ENCODE data around the gene SLC19A1. TPM values are rescaled to one million over a fixed set of nuclear protein-coding genes. Genes with fewer than 3 reads are reported as not detected.
A peak's percentile ranks its signal among the peaks of the same experiment; 100 is the strongest.

SLC19A1 gene
- 10 to 100 TPM; 30.0 to 31.2 TPM for total RNA-seq

DNA sequence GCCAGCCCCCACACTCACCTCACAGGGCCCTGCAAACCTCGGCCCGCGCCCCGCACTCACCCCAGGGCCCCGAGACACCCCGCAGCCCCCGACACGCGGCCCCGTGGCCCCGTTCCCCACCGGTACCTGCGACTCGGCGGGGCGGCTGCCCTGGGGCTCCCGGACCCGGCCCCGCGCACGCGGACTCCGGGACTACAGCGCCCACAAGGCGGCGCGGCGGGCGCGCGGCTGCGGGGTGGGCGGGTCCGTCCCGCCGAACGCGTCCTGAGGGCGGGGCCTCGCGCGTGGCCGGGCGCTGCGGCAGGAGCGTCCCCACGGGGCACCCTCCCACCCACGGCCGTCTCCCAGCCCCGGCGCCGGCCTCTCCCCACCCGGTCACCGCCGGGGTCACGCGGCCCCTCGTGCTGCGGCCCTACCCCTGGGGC, at the start of gene SLC19A1:
TSS of gene SLC19A1 (minus strand) at position 199 of the 425 bp plus-strand sequence. CDS start 4,481 bp downstream, outside the sequence.
- peak within 1 kb of the TSS; percentile 65 for H3K27ac Mint-ChIP-seq
- peak; percentile 80 for DNase-seq
- H3K27me3 Mint-ChIP-seq, result no peaks in the 10 kb centered on the region
- peaks cover 20% of the 10 kb centered on the region for H3K4me1 Mint-ChIP-seq
- CTCF ChIA-PET, result no interaction called here
- peak within 1 kb of the TSS; percentile 65 for H3K4me3 Mint-ChIP-seq
- H3K36me3 Mint-ChIP-seq (ENCODE audit: low read depth), result no peaks in the 10 kb centered on the region
- H3K9me3 Mint-ChIP-seq, result no peaks in the 10 kb centered on the region
- POLR2A ChIA-PET, result no interaction called here

GRCh38 chr21:45591619-45592207, 49.5 kb upstream of the SLC19A1 start:
- DNase-seq, result no peak
- POLR2A ChIA-PET, result interaction anchor here (0.7 to 2.0 kb wide), 5 partner anchors 35 to 113 kb away, joined by 3 to 17 read pairs (median 5); no protein-coding TSS in a partner anchor
- H3K4me1 Mint-ChIP-seq, result peaks cover 17% of the 10 kb centered on the region
- H3K9me3 Mint-ChIP-seq, result peaks cover 18% of the 10 kb centered on the region
- peaks cover 21% of the 10 kb centered on the region for H3K36me3 Mint-ChIP-seq (ENCODE audit: low read depth)
- peaks cover 22% of the 10 kb centered on the region for H3K27me3 Mint-ChIP-seq
- no peak overlapping the region for H3K4me3 Mint-ChIP-seq
- no peak overlapping the region for H3K27ac Mint-ChIP-seq
- CTCF ChIA-PET, result interaction anchor here (0.7 to 1.6 kb wide), 7 partner anchors 35 to 551 kb away, joined by 3 to 10 read pairs (median 5); no protein-coding TSS in a partner anchor

- Mint-ChIP-seq H3K36me3 (ENCODE audit: low read depth) (peaks cover 29% of the 10 kb centered on the region), H3K4me3 (no peak overlapping the region), H3K27ac (no peak overlapping the region), H3K27me3 (peaks cover 26% of the 10 kb centered on the region), H3K9me3 (peaks cover 25% of the 10 kb centered on the region), H3K4me1 (peaks cover 19% of the 10 kb centered on the region)
- peak; percentile 61 for DNase-seq
- ChIA-PET CTCF (no interaction called here), POLR2A (no interaction called here)
These were observed 48.7 kb upstream of the SLC19A1 start for GRCh38 chr21:45590726-45591618.

DNA sequence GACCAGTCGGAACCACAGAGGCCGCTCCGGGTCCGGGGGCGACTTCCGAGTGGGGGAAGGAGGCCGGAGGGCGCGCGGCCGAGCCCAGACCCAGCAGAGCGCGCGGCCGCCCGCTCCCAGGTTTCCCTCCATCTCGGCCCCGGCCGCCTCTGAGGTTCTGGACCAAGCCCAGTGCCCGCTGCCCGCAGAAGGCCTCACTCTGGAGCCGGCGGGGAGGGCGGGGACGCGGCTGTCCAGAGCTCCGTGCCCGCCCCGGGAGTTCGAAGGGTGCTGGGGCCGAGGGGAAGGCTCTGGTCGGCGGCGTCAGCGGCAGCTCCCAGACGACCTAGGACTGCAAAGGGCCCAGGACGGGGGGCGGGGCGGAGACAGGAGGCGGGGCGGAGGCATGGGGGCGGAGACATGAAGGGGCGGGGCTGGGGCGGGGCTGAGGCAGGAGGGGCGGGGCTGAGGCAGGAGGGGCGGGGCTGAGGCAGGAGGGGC, 48.0 kb upstream of the SLC19A1 start:
- ChIA-PET CTCF (no interaction called here), POLR2A (interaction anchor here (0.7 kb wide), 2 partner anchors 14 to 212 kb away, joined by 3 read pairs; no protein-coding TSS in a partner anchor)
- DNase-seq, result peak; percentile 80
- peak overlapping the region; percentile 60 for H3K4me3 Mint-ChIP-seq
- H3K27me3 Mint-ChIP-seq, result peaks cover 26% of the 10 kb centered on the region
- peaks cover 29% of the 10 kb centered on the region for H3K9me3 Mint-ChIP-seq
- peaks cover 20% of the 10 kb centered on the region for H3K4me1 Mint-ChIP-seq
- no peak overlapping the region for H3K27ac Mint-ChIP-seq
- peaks cover 35% of the 10 kb centered on the region for H3K36me3 Mint-ChIP-seq (ENCODE audit: low read depth)

- peaks cover 18% of the 10 kb centered on the region for H3K4me1 Mint-ChIP-seq
- no peak for DNase-seq
- CTCF ChIA-PET, result no interaction called here
- POLR2A ChIA-PET, result interaction anchor here (0.7 kb wide), 2 partner anchors 13 to 212 kb away, joined by 3 read pairs; no protein-coding TSS in a partner anchor
- peaks cover 35% of the 10 kb centered on the region for H3K36me3 Mint-ChIP-seq (ENCODE audit: low read depth)
- no peak overlapping the region for H3K27ac Mint-ChIP-seq
- peaks cover 29% of the 10 kb centered on the region for H3K9me3 Mint-ChIP-seq
- no peak overlapping the region for H3K4me3 Mint-ChIP-seq
- H3K27me3 Mint-ChIP-seq, result peaks cover 26% of the 10 kb centered on the region
These were observed 47.5 kb upstream of the SLC19A1 start for GRCh38 chr21:45589686-45590245.

GRCh38 chr21:45588871-45589491, 46.7 kb upstream of the SLC19A1 start:
- Mint-ChIP-seq H3K4me3 (no peak overlapping the region), H3K9me3 (peaks cover 35% of the 10 kb centered on the region)
- CTCF ChIA-PET, result no interaction called here

GRCh38 chr21:45588086-45588825, 46.0 kb upstream of the SLC19A1 start:
- no peak for DNase-seq
- Mint-ChIP-seq H3K4me3 (no peak overlapping the region), H3K36me3 (ENCODE audit: low read depth) (peaks cover 39% of the 10 kb centered on the region), H3K27me3 (peaks cover 31% of the 10 kb centered on the region), H3K4me1 (peaks cover 18% of the 10 kb centered on the region), H3K9me3 (peaks cover 35% of the 10 kb centered on the region), H3K27ac (no peak overlapping the region)
- ChIA-PET CTCF (no interaction called here), POLR2A (no interaction called here)

More at GRCh38 chr21:45588871-45589491, 46.7 kb upstream of the SLC19A1 start:
- Mint-ChIP-seq H3K27me3 (peaks cover 28% of the 10 kb centered on the region), H3K4me1 (peaks cover 18% of the 10 kb centered on the region), H3K27ac (no peak overlapping the region), H3K36me3 (ENCODE audit: low read depth) (peaks cover 40% of the 10 kb centered on the region)
- no peak for DNase-seq
- POLR2A ChIA-PET, result no interaction called here

DNA sequence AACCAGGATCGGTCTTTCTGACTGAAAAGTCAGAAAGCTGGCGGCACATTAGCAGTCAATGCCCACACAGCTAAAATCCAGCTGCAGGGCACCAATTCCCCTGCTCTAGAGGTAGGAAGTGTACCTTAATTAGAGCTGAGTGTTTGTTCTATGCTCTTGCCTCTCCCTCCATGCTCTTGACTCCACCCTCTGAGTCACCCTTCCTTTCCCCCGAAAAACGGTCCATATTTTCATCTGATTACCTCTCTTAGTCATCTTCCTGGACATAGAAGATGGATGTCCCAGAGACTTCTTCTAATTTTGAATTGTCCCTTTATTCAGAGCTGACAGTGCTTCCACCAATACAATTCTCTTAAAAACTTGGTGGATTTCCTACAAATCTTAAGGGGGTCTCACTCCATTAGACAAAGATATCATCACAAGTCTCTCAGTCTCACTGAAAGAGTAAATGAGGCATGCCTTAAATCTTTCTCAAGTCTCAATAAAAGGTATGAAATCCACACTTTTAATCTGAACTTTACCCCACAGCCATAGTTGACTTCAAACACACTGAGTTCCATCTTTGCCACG, 44.1 kb upstream of the SLC19A1 start:
- ChIA-PET POLR2A (no interaction called here), CTCF (no interaction called here)
- Mint-ChIP-seq H3K36me3 (ENCODE audit: low read depth) (peaks cover 39% of the 10 kb centered on the region), H3K27ac (no peak overlapping the region), H3K9me3 (peaks cover 40% of the 10 kb centered on the region), H3K4me1 (peaks cover 18% of the 10 kb centered on the region), H3K4me3 (no peak overlapping the region), H3K27me3 (peaks cover 35% of the 10 kb centered on the region)
- DNase-seq, result no peak

DNA sequence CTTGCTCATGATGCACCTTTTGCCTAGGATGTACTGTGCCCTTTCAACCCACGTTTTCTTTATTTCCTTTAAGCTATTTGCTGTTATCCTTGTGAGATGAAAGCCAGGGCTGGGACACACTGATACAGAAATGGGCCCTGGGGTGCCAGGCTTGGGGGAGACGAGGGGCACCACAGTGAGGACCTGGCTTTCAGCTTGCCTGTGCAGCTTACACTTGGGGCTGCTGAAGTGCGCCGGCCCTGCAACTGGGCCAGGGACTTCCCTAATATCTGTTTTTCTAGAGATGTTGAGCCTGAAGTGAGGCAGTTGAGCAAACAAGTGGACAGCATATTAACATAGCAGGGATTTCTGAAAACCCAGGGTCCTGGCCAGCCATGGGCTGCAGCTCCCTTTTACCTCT, 42.5 kb upstream of the SLC19A1 start:
- Mint-ChIP-seq H3K36me3 (ENCODE audit: low read depth) (peaks cover 39% of the 10 kb centered on the region), H3K4me1 (peaks cover 18% of the 10 kb centered on the region), H3K27ac (no peak overlapping the region), H3K4me3 (no peak overlapping the region), H3K27me3 (peaks cover 35% of the 10 kb centered on the region), H3K9me3 (peaks cover 40% of the 10 kb centered on the region)
- ChIA-PET CTCF (no interaction called here), POLR2A (no interaction called here)
- DNase-seq, result no peak

DNA sequence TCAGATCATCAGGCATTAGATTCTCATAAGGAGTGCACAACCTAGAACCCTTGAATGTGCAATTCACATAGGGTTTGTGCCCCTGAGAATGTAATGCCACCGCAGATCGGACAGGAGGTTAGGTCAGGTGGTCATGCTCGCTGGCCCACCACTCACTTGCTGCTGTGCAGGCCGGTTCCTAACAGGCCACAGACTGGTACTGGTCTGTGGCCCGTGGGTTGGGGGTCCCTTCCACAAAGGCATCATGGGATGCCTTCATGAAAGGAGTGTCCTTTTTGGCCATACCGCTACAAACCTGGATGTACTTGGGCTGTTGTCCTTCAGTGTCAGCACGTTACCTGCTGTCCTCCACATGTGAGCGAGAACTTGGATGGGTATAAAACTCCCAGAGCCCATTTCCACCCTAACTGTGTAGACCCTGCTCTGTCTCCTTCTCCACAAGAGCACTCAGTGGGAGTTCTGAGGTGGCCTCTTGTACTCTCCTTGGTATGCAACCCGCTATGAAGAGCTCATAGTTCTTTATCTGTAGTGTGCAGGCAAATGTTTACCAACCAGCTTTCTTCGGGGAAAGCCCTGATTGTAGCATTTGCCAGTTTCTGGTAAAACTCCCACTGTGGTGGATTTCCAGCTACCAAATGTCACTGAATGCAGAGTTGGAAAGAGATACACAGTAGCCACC, 41.7 kb upstream of the SLC19A1 start:
- POLR2A ChIA-PET, result no interaction called here
- CTCF ChIA-PET, result interaction anchor here (1.3 kb wide), 1 partner anchor 11 kb away, joined by 3 read pairs; no protein-coding TSS in a partner anchor
- H3K4me1 Mint-ChIP-seq, result peaks cover 18% of the 10 kb centered on the region
- H3K27ac Mint-ChIP-seq, result no peak overlapping the region
- DNase-seq, result no peak
- H3K9me3 Mint-ChIP-seq, result peaks cover 40% of the 10 kb centered on the region
- no peak overlapping the region for H3K4me3 Mint-ChIP-seq
- peaks cover 39% of the 10 kb centered on the region for H3K36me3 Mint-ChIP-seq (ENCODE audit: low read depth)
- H3K27me3 Mint-ChIP-seq, result peaks cover 32% of the 10 kb centered on the region

DNA sequence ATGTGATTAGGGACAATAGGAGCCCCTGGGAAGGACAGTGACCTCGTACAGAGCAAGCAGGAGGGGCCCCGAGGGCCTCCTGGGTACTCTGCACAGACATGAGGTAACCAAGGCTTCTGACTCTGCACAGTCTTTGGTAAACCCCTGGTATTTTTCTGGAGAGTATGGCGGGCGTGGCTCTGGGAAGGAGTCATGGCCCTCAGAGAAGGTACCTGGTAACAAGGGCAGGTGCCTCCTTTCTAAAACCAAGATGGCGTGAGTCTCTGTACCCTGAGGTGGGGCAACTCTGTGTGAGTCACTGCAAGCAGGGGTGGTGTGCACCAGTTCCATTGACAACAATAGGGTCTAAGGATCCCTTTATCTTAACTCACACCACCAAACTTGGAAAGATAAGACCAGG, 39.9 kb upstream of the SLC19A1 start:
- DNase-seq, result no peak
- no peak overlapping the region for H3K4me3 Mint-ChIP-seq
- CTCF ChIA-PET, result no interaction called here
- peaks cover 26% of the 10 kb centered on the region for H3K9me3 Mint-ChIP-seq
- H3K27ac Mint-ChIP-seq, result no peak overlapping the region
- peaks cover 24% of the 10 kb centered on the region for H3K36me3 Mint-ChIP-seq (ENCODE audit: low read depth)
- H3K4me1 Mint-ChIP-seq, result peaks cover 15% of the 10 kb centered on the region
- POLR2A ChIA-PET, result no interaction called here
- peaks cover 16% of the 10 kb centered on the region for H3K27me3 Mint-ChIP-seq

- Mint-ChIP-seq H3K36me3 (ENCODE audit: low read depth) (peaks cover 16% of the 10 kb centered on the region), H3K27ac (no peak overlapping the region), H3K9me3 (peaks cover 18% of the 10 kb centered on the region), H3K4me3 (no peak overlapping the region), H3K4me1 (peaks cover 8% of the 10 kb centered on the region), H3K27me3 (peaks cover 10% of the 10 kb centered on the region)
- DNase-seq, result no peak
- ChIA-PET CTCF (no interaction called here), POLR2A (no interaction called here)
These were observed 39.1 kb upstream of the SLC19A1 start for GRCh38 chr21:45581322-45581712.

All from activated CD4-positive, alpha-beta memory T cell treated with anti-CD3 and anti-CD28 coated beads, Interleukin-2, amount 10 ng/mL, durations not matched to agents 7 days and 5 days (primary cell).